ENCODE measurements around the gene KDM8. TPM values are rescaled to one million over a fixed set of nuclear protein-coding genes. Genes with fewer than 3 reads are reported as not detected.

KDM8 gene
- polyA plus RNA-seq, 1 of the 3 experiments (the other 2 are of a cell fraction): 3.3 TPM

GRCh38 chr16:27161398-27161797 is 41.9 kb upstream of the KDM8 start:
- TF ChIP-seq RAD21 (IDR thresholded peaks at IDR 0.05; ENCODE audit: low read length) (no peak), JUND (IDR thresholded peaks at IDR 0.05) (no peak), SIN3A (IDR thresholded peaks at IDR 0.05; ENCODE audit: borderline replicate concordance, low read depth, low read length) (no peak), GATA2 (CRISPR knock-in tag; IDR thresholded peaks at IDR 0.05) (no peak), PBX3 (IDR thresholded peaks at IDR 0.05) (no peak), MXI1 (IDR thresholded peaks at IDR 0.05; ENCODE audit: low read depth, low read length) (no peak), POLR2AphosphoS5 (IDR thresholded peaks at IDR 0.05; ENCODE audit: low read depth, low read length) (no peak), ELF1 (IDR thresholded peaks at IDR 0.05) (no peak), YY1 (IDR thresholded peaks at IDR 0.05; ENCODE audit: low read depth) (no peak), RXRA (IDR thresholded peaks at IDR 0.05; ENCODE audit: borderline replicate concordance, low read depth) (no peak), MEF2A (IDR thresholded peaks at IDR 0.05; ENCODE audit: borderline replicate concordance, low read depth) (no peak), EZH2phosphoT487 (IDR thresholded peaks at IDR 0.05; ENCODE audit: borderline replicate concordance, low read depth) (no peak)
- CTCF ChIA-PET: interaction anchor here (1.3 kb wide), 1 partner anchor 52 kb away, joined by 5 read pairs; no protein-coding TSS in a partner anchor
- no peaks in the 10 kb centered on the region for H3F3A ChIP-seq (replicated peaks; ENCODE audit: insufficient read depth)
- no peaks in the 10 kb centered on the region for H3K36me3 ChIP-seq (replicated peaks in 1 of 2; ENCODE audit: control insufficient read depth in 1 of 2, insufficient read depth in 2 of 2, low read length in 1 of 2)
- H3K4me1 ChIP-seq (ENCODE audit: control insufficient read depth in 1 of 2, insufficient read depth in 2 of 2, low read depth in 1 of 2, low read length in 1 of 2): no peaks in the 10 kb centered on the region; a peak in 1 of 4 replicates
- DNase-seq: no peak
- 60% methylated on average over 3 of the region's 3 CpGs for WGBS (ENCODE audit: low lambda C conversion rate)
- no peak overlapping the region for H3K9ac ChIP-seq
- no peak overlapping the region for H3K4me3 ChIP-seq (ENCODE audit: low read depth in 2 of 2, low read length in 1 of 2)
- POLR2A ChIA-PET: no interaction called here
- no peaks in the 10 kb centered on the region for H3K79me2 ChIP-seq (ENCODE audit: insufficient read depth)
- H3K9me2 ChIP-seq: no peaks in the 10 kb centered on the region
- no peaks in the 10 kb centered on the region for H3K9me3 ChIP-seq
- no peak overlapping the region for H3K4me2 ChIP-seq
- no peak overlapping the region for H3K27ac ChIP-seq (ENCODE audit: low read depth in 2 of 2, low read length in 1 of 2)
- H4K20me1 ChIP-seq (ENCODE audit: insufficient read depth): no peaks in the 10 kb centered on the region
- no peaks in the 10 kb centered on the region for H3K27me3 ChIP-seq (ENCODE audit: insufficient read depth)
- no peak overlapping the region for H2AFZ ChIP-seq (ENCODE audit: low read depth)

- H3K9me2 ChIP-seq: no peaks in the 10 kb centered on the region
- H4K20me1 ChIP-seq (ENCODE audit: insufficient read depth): no peaks in the 10 kb centered on the region
- H3F3A ChIP-seq (replicated peaks; ENCODE audit: insufficient read depth): no peaks in the 10 kb centered on the region
- H3K36me3 ChIP-seq (replicated peaks in 1 of 2; ENCODE audit: control insufficient read depth in 1 of 2, insufficient read depth in 2 of 2, low read length in 1 of 2): no peaks in the 10 kb centered on the region
- peaks cover 0 to 11% of the 10 kb centered on the region in 2 experiments; a peak in 1 of 4 replicates for H3K4me1 ChIP-seq (ENCODE audit: control insufficient read depth in 1 of 2, insufficient read depth in 2 of 2, low read depth in 1 of 2, low read length in 1 of 2)
- H3K79me2 ChIP-seq (ENCODE audit: insufficient read depth): no peaks in the 10 kb centered on the region
- TF ChIP-seq RCOR1 (IDR thresholded peaks at IDR 0.05; ENCODE audit: low read length) (0 out of 2 replicates have a peak, but pooled peaks have one; percentile 35), REST (IDR thresholded peaks at IDR 0.05; ENCODE audit: low read depth, low read length) (no peak)
- no peaks in the 10 kb centered on the region for H3K9me3 ChIP-seq
- no peak overlapping the region for H3K9ac ChIP-seq
- no peak overlapping the region for H2AFZ ChIP-seq (ENCODE audit: low read depth)
- H3K4me2 ChIP-seq: no peak overlapping the region
- CTCF ChIA-PET: interaction anchor here (1.2 to 5.8 kb wide), 8 partner anchors 8 to 71 kb away, joined by 3 to 35 read pairs (median 6); no protein-coding TSS in a partner anchor
- H3K4me3 ChIP-seq (ENCODE audit: low read depth in 2 of 2, low read length in 1 of 2): no peak overlapping the region
- H3K27me3 ChIP-seq (ENCODE audit: insufficient read depth): no peaks in the 10 kb centered on the region
- DNase-seq: no peak
- POLR2A ChIA-PET: no interaction called here
- no peak overlapping the region for H3K27ac ChIP-seq (ENCODE audit: low read depth in 2 of 2, low read length in 1 of 2)
These were observed 39.0 kb upstream of the KDM8 start for GRCh38 chr16:27164352-27164751.
